Measurements from ENCODE around the gene LDLRAD2. TPM values are rescaled to one million over a fixed set of nuclear protein-coding genes. Genes with fewer than 3 reads are reported as not detected.

LDLRAD2 gene, protein sequence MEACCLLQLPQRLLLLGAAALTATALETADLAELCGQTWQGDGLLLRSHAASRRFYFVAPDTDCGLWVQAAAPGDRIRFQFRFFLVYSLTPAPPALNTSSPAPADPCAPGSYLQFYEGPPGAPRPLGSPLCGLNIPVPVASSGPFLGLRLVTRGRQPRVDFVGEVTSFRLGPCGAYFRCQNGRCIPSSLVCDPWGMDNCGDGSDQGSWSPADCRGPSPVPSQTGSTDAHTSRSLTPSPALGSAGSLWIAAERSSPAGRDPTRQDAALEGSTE
- under 0.01 TPM in 2 replicates for total RNA-seq

DNA sequence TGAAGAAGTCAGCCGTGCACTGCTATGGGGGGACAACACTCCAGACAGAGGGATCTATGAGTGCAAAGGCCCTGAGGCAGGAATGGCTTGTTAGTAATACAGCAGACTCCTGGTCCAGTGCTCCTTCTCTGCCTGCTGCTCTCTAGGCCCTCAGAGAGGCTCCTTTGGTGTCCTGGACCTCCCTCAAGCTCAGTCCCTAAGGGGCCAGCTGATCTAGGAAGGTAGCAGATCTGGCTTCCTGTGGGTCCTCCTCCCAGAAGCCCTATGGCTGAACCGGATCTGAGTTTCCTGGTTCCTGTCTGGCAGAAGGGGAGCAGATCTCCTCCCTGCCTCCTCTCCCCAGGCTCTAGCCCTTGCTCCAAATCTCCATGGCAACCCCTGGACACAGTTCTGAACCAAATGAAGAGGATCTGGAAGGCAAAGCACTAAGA is at the start of gene LDLRAD2:
TSS of gene LDLRAD2 (plus strand) at position 391 of the 431 bp plus-strand sequence. CDS start 187 bp downstream, outside the sequence.

DNA sequence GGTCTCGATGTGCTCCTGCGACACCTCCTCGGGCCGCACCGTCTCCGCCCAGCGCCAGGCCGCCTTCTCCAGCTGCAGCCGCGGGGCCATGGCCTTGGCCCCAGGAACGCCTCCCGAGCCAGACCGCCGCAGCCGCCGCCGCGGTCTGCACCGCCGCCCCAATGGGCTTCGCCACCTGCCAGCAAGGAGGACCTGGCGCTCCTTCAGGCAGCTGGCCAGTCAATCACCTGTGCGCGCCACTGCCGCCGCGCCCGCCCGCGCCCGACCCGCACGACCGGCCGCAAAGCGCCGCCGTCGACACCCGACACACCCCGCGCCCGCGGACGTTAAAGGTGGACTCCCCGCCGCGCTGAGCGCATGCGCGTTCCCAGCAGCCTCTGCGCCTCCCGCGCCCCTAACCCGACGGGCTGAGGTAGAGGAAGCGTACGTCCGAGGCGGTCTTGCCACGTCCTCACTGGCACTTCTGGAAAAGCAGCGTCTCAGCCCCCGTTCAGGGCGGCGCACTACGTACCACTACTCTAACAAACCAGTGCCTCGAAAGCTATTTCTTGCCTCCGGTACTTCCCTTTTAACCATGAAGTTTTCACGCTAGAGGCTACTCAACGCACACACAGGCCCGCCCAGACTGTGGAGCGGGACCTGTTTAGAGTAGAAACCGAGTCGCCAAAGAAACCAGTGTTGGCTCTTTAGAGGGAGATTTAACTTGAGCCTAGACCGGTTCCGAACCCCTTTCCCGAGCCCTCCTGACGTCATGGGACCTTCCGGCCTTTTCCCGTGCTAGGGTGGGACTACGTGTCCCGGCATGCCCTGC is 29.0 kb upstream of the LDLRAD2 start, which contains the start of gene USP48:
TSS of gene USP48 (minus strand) at position 282 of the 811 bp plus-strand sequence. CDS start at position 90, 192 bp downstream.

Other genes starting within 250 kb of the LDLRAD2 start
- gene RAP1GAP, start 142.9 kb upstream of the LDLRAD2 start, total RNA-seq, result not detected in 2 replicates
- 13.1 and 16.8 TPM in 2 replicates for gene USP48, start 29.1 kb upstream of the LDLRAD2 start, total RNA-seq
- 34.0 and 41.5 TPM in 2 replicates for gene HSPG2, start 125.0 kb downstream of the LDLRAD2 start, total RNA-seq
- not detected in 2 replicates for gene CELA3B, start 164.8 kb downstream of the LDLRAD2 start, total RNA-seq
- not detected in 2 replicates for gene CELA3A, start 189.4 kb downstream of the LDLRAD2 start, total RNA-seq
- gene CDC42, start 240.4 kb downstream of the LDLRAD2 start, total RNA-seq, result 276 and 283 TPM in 2 replicates

Data from bronchus fibroblast of lung (primary cell).